Right cardiac atrium (tissue), 5 donors: ENCODE measurements around the gene IRF6. TPM values are rescaled to one million over a fixed set of nuclear protein-coding genes. Genes with fewer than 3 reads are reported as not detected.

ENCODE experiments used
- ATAC-seq, 2 donors: fragments of 200-7000 bp; cut with Tn5 transposase; one replicate each; pipeline versions ENCODE4 v1.8.0 to v1.9.1; 2020; ENCODE audit warnings: moderate library complexity in 2 of 2, mild to moderate bottlenecking in 1 of 2
- DNase-seq, 3 donors: peaks; one replicate each; pipeline ENCODE4 v3.0.0-alpha.2; 2020
- H3K27ac ChIP-seq: one replicate; pipeline ENCODE4 v1.5.1; 2013; ENCODE audit warnings: mild to moderate bottlenecking, low read length, control low read depth, moderate library complexity
- H3K27me3 ChIP-seq: one replicate; pipeline ENCODE4 v1.6.1; 2013; ENCODE audit not compliant: control insufficient read depth, insufficient read depth
- H3K4me1 ChIP-seq: one replicate; pipeline ENCODE4 v1.6.1; 2013; ENCODE audit warnings: low read length; ENCODE audit not compliant: control insufficient read depth, insufficient read depth
- H3K4me3 ChIP-seq: one replicate; pipeline ENCODE4 v1.5.1; 2013; ENCODE audit warnings: low read length, control low read depth
- H3K9me3 ChIP-seq: one replicate; pipeline ENCODE4 v1.6.1; 2013; ENCODE audit warnings: low read length; ENCODE audit not compliant: control insufficient read depth
- WGBS: extraction: QIAGEN DNeasy Blood & Tissue Kit; methylation state at CpG from one replicate; pipeline ENCODE4 v1.1.7; 2013; 5-methylcytosine and 5-hydroxymethylcytosine counted together
- intact Hi-C, 4 donors: fragments of 100-400 bp; cut with DNase I; formaldehyde crosslinking; loops; one replicate each; pipeline versions ENCODE4 v1.11.0 to v1.14.0; 2022 to 2023
- long read RNA-seq, 4 donors: library from polyadenylated mRNA; unstranded; transcript quantifications; one replicate each; pipeline ENCODE4 v2.0.0, GENCODE V29; 2020 to 2021
- polyA plus RNA-seq: library from polyadenylated mRNA; stranded (reverse); fragments of 200-250 nt; gene quantifications from one replicate; pipeline ENCODE4 v1.2.3, GENCODE V29; 2013
- total RNA-seq, 4 donors: library from RNA; stranded (reverse); fragmentation: NEBNext Ultra II Directional; extraction: Animal tissue kit (Norgen Biotek cat#: 25700); gene quantifications; one replicate each; pipeline ENCODE4 v1.2.1, GENCODE V29; 2021
- donor health status: healthy with polysubstance abuse.
- donor health status: DM: no; HTN: yes; CAD: no.
- donor health status: DM: no; HTN: no; CAD: no.
- donor health status: DM: no; HTN: yes; CAD: no; lungs with severe emphysema.
- donor health status: DM: yes; HTN: yes; CAD: no.

Gene IRF6
- total RNA-seq (10 to 100 TPM; 27.7 to 45.4 (median 36.4) TPM), polyA plus RNA-seq (22.6 TPM)
- long read RNA-seq, donor 1, full-length matches to known transcripts = 53 of 81 reads
- long read RNA-seq, donor 1, partial matches to known transcripts = 16 of 81 reads
- long read RNA-seq, donor 1, other reads (novel, unspliced or antisense) = 12 of 81 reads
- long read RNA-seq, donor 2, full-length matches to known transcripts = 33 of 46 reads
- long read RNA-seq, donor 2, partial matches to known transcripts = 4 of 46 reads
- long read RNA-seq, donor 2, other reads (novel, unspliced or antisense) = 9 of 46 reads
- long read RNA-seq, donor 3, full-length matches to known transcripts = 79 of 120 reads
- long read RNA-seq, donor 3, partial matches to known transcripts = 10 of 120 reads
- long read RNA-seq, donor 3, other reads (novel, unspliced or antisense) = 31 of 120 reads
- long read RNA-seq, donor 4, full-length matches to known transcripts = 37 of 57 reads
- long read RNA-seq, donor 4, partial matches to known transcripts = 14 of 57 reads
- long read RNA-seq, donor 4, other reads (novel, unspliced or antisense) = 6 of 57 reads

DNA sequence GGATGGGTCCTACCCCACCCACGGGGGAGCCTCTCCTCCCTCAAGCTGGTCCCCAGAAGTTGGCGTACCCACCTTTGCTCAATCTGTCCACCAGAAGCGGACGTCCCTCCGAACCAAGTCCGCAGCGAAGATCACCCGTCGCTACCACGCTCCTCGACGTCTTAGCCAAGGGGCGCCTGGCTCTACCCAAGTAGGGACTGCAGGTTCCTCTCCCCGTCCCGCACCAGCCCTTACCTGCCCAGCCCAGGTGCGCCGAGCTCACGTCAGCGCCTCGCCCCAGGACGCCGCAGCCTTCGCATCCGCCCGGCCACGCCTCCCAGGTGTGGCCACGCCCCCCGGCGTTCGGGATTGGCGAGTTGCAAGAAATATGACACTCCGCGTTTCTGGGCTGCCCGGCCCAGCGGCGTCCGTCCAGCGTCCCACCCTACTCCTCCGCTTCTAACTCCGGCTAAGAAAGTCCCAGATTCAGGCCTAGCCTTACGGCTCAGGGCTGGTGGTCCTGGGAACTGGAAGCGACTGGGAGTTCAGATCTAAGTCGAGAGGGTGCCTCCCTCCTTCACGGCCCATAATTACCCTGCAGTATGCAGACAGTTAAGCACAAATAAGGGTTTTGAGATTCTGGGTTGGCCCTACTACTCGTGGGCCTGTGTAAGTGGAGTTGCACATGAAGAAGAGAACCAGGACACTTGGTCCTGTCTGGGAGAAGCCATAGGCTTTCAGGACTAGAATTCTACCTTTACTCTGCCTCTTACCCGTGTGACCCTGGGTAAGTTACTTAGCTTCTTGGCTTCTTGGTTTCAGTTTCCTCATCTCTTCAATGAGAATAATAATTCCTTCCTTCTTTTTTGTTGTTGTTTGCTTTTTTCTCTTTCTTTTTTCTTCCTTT lies at the start of gene IRF6:
IRF6 (minus strand) TSS at position 268 of the 886 bp plus-strand sequence. CDS start 4,729 bp downstream, outside the sequence.
- Histone ChIP-seq H3K27ac (peak within 1 kb of the TSS; percentile 32), H3K9me3 (no peaks in the 10 kb centered on the region), H3K4me3 (peak within 1 kb of the TSS; percentile 49), H3K4me1 (peaks cover 4% of the 10 kb centered on the region), H3K27me3 (no peaks in the 10 kb centered on the region)
- ATAC-seq (peak; percentile 90), DNase-seq (peak; percentile 83 to 94 (median 93))
- WGBS = 7% methylated on average over 46 of the region's 46 CpGs
- intact Hi-C loops = no loop called here

DNA sequence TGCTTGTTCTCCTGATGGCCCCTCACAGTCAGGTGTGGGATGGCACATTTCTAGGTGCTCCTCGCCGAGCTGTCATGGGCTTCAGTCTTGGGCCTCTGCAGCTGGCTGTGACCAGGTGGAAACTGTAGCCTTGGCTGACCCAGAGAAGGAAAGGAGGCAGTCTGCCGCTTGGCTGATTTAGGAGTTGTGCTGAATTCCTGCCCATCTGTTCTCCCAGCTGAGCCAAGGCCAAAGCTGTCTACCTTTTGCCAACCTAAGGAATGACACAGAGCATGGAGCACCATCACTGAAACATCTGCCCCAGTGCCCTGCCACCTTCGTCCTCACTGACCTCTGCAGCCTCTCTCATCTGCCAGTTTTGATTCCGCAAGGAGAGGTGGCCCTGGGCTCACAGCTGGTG lies 49.7 kb upstream of the IRF6 start:
- ATAC-seq (no peak), DNase-seq (no peak)
- no peaks in the 10 kb centered on the region for H3K9me3 ChIP-seq
- no peak overlapping the region for H3K27ac ChIP-seq
- H3K4me3 ChIP-seq = no peak overlapping the region
- 91% methylated on average over 5 of the region's 5 CpGs for WGBS
- no peaks in the 10 kb centered on the region for H3K27me3 ChIP-seq
- intact Hi-C loops = no loop called here
- H3K4me1 ChIP-seq = no peaks in the 10 kb centered on the region

DNA sequence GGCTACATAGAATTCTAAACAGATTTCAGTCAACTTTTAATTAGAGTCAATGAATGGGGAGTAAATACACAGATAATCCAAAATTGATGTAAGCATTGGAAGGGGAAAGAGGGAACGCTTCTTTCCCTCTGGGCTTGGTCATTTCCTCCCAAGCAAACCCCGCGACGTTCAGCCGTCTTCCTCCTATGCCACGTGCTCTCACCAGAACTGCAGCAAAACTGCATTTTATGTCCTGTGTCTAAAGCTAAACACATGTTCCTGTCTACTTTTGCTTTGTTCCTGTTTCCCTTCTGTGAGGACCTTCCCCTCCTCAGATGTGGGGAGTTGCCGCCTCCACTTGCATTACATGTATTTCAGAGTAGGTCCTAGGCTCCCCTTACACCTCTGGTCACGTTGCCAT lies 49.1 kb upstream of the IRF6 start:
- H3K27me3 ChIP-seq = no peaks in the 10 kb centered on the region
- DNase-seq = no peak
- intact Hi-C loops = no loop called here
- no peak for ATAC-seq
- no peaks in the 10 kb centered on the region for H3K4me1 ChIP-seq
- H3K4me3 ChIP-seq = no peak overlapping the region
- WGBS = 76% methylated on average over 8 of the region's 8 CpGs
- no peak overlapping the region for H3K27ac ChIP-seq
- H3K9me3 ChIP-seq = no peaks in the 10 kb centered on the region

- intact Hi-C loops = no loop called here
- ATAC-seq (no peak), DNase-seq (no peak)
- Histone ChIP-seq H3K9me3 (no peaks in the 10 kb centered on the region), H3K27ac (no peak overlapping the region), H3K4me1 (no peaks in the 10 kb centered on the region), H3K27me3 (no peaks in the 10 kb centered on the region), H3K4me3 (no peak overlapping the region)
- 85% methylated on average over 3 of the region's 3 CpGs for WGBS
Measured at GRCh38 chr1:209854196-209854595, 48.3 kb upstream of the IRF6 start.

DNA sequence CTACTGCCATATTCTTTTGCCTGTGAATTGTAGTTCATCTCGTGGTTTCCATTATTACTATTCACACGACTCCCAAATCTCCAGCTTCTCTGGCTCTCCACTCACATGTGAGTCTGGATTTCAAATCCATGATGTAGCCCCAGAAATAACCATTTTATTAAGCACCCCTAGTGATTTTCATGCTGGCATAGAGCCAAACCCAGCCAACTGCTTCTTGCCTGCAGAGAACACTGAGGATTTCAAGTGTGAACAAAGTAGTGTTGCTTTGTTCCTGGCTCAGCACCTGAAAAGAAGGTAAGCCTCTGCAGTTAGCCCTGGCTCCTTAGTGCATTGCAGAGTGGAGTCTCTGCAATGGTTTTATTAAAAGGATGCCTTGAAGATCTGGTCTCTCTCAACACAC lies 47.7 kb upstream of the IRF6 start:
- Histone ChIP-seq H3K4me1 (no peaks in the 10 kb centered on the region), H3K4me3 (no peak overlapping the region), H3K9me3 (no peaks in the 10 kb centered on the region), H3K27me3 (no peaks in the 10 kb centered on the region), H3K27ac (no peak overlapping the region)
- intact Hi-C loops = no loop called here
- DNase-seq (no peak), ATAC-seq (no peak)
- WGBS = 96% methylated on average over 2 of the region's 2 CpGs

GRCh38 chr1:209850342-209850979 lies 44.5 kb upstream of the IRF6 start:
- WGBS = 57% methylated on average over 6 of the region's 6 CpGs

GRCh38 chr1:209849388-209849787 lies 43.4 kb upstream of the IRF6 start:
- Histone ChIP-seq H3K9me3 (no peaks in the 10 kb centered on the region), H3K27ac (no peak overlapping the region), H3K27me3 (no peaks in the 10 kb centered on the region), H3K4me1 (no peaks in the 10 kb centered on the region), H3K4me3 (no peak overlapping the region)
- DNase-seq (no peak), ATAC-seq (no peak)
- 89% methylated on average over 5 of the region's 5 CpGs for WGBS
- intact Hi-C loops = no loop called here

More at GRCh38 chr1:209850342-209850979, 44.5 kb upstream of the IRF6 start:
- ATAC-seq = peak in 1 of 2 donors; percentile 37
- H3K27ac ChIP-seq = no peak overlapping the region
- intact Hi-C loops = no loop called here
- no peaks in the 10 kb centered on the region for H3K4me1 ChIP-seq
- no peak overlapping the region for H3K4me3 ChIP-seq
- DNase-seq = peak in 1 of 3 donors; percentile 34
- H3K27me3 ChIP-seq = no peaks in the 10 kb centered on the region
- no peaks in the 10 kb centered on the region for H3K9me3 ChIP-seq

DNA sequence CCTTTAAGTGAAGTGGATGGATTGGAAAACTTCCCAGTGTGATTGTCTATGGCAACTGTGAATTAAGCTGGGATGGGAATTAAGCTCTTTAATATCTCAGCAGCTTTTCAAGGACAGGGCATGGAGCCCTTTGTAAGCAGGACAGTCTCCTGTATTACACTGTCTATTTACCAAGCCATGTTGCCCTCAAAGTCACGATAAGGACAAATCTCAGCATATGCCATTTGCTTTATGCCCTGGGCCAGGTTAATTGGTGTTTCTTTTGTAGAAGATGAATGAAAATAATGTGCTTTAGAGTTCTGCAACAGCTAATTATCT lies 39.4 kb upstream of the IRF6 start:
- H3K27ac ChIP-seq = no peak overlapping the region
- no peaks in the 10 kb centered on the region for H3K9me3 ChIP-seq
- DNase-seq = no peak
- no peaks in the 10 kb centered on the region for H3K27me3 ChIP-seq
- intact Hi-C loops = no loop called here
- H3K4me1 ChIP-seq = no peaks in the 10 kb centered on the region
- WGBS = 71% methylated on average over 1 of the region's 1 CpG
- ATAC-seq = no peak
- no peak overlapping the region for H3K4me3 ChIP-seq

DNA sequence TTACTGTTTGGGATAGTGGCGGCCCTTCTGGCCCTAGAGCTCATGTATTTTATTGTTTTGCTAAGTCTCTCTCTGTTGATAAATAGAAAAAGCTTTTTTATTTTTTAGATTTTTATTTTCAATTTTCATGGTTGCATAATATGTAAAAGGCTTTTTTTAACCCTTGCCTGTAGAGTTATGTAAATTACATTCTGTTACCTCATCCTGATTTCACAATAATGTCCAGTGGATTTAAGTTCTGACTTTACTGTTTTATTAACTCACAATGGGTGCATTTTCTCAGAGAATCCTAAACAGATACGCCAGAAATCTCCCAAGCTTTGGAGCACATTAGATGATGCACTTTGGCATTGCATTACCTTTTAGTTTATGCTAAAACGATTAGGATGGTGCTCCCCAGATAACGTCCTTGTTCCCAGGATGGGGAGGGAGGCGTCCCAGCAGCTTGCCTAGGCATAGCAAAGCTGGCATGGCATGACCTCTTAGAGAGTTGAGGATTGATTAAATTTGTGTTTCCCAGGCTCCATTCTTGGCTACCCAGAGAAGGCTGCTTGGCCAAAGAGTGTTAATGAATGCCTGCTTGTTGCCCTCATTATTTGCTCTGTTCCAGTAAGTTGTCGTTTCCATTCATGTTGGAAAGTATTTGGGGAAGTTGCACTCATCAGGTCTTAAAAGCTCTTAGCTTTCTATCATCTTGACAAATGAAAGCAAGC lies 38.9 kb upstream of the IRF6 start:
- Histone ChIP-seq H3K4me3 (no peak overlapping the region), H3K4me1 (no peaks in the 10 kb centered on the region), H3K9me3 (no peaks in the 10 kb centered on the region), H3K27ac (no peak overlapping the region), H3K27me3 (no peaks in the 10 kb centered on the region)
- ATAC-seq (no peak), DNase-seq (no peak)
- WGBS = 77% methylated on average over 6 of the region's 6 CpGs
- intact Hi-C loops = no loop called here

DNA sequence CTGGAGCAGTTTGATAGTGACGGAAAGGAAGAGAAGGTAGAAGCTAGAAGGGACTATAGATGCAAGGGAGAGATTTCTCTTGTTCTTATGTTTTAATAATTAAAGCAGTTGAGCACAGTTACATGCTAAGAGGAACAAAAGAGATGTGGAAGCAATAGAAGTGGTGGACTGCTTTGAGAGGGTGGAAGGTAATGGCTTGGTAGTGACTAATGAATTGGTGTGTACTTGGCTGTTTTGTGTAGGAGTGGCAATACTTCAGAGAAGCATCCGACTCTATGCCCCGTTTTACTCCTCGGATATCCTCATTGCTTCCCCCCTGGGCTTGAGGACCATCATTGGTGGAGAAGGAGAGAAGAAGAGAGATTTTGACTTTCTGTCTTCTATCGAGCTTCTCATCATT lies 34.7 kb upstream of the IRF6 start:
- no peaks in the 10 kb centered on the region for H3K4me1 ChIP-seq
- H3K4me3 ChIP-seq = no peak overlapping the region
- no peaks in the 10 kb centered on the region for H3K27me3 ChIP-seq
- 88% methylated on average over 5 of the region's 5 CpGs for WGBS
- H3K9me3 ChIP-seq = no peaks in the 10 kb centered on the region
- intact Hi-C loops = no loop called here
- ATAC-seq (no peak), DNase-seq (no peak)
- H3K27ac ChIP-seq = no peak overlapping the region
